ENCODE results near the gene BNIP3. TPM values are rescaled to one million over a fixed set of nuclear protein-coding genes. Genes with fewer than 3 reads are reported as not detected.
A peak's percentile ranks its signal among the peaks of the same experiment; 100 is the strongest.

The BNIP3 gene
- total RNA-seq, 4 donors from 2014 or later = 53.5 to 102 (median 68.3) TPM

DNA sequence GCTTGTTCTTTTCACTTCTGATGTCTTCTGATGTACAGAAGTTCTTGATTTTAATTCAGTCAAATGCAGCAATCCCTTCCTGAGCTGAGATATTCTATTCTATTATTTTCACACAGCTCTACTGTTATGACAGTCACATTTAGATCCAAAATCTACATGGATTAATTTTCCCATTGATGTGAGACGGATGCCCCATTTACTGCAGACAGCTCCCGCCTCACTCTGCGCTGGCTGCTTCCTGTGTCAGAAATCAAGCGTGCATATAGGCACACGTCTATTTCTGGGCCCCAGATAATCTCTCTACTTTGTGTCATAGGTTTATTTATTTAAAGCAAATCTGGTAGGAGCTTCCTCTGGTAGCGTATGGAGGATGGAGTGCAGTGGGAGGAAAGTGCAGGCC, 6.7 kb downstream of the BNIP3 start:
- no peak for ATAC-seq
- no peak overlapping the region for H3K27ac ChIP-seq
- no peaks in the 10 kb centered on the region for H3K9me3 ChIP-seq
- no peak overlapping the region for H3K4me3 ChIP-seq
- WGBS, 2 donors (ENCODE audit: low coverage in 1 of 2) = 77 to 81% methylated on average over 5 of the region's 6 CpGs
- TF ChIP-seq POLR2AphosphoS5 (IDR thresholded peaks at IDR 0.05) (no peak), POLR2A (IDR thresholded peaks at IDR 0.05) (no peak), EP300 (IDR thresholded peaks at IDR 0.05) (no peak)
- TF ChIP-seq, protein P1, sequence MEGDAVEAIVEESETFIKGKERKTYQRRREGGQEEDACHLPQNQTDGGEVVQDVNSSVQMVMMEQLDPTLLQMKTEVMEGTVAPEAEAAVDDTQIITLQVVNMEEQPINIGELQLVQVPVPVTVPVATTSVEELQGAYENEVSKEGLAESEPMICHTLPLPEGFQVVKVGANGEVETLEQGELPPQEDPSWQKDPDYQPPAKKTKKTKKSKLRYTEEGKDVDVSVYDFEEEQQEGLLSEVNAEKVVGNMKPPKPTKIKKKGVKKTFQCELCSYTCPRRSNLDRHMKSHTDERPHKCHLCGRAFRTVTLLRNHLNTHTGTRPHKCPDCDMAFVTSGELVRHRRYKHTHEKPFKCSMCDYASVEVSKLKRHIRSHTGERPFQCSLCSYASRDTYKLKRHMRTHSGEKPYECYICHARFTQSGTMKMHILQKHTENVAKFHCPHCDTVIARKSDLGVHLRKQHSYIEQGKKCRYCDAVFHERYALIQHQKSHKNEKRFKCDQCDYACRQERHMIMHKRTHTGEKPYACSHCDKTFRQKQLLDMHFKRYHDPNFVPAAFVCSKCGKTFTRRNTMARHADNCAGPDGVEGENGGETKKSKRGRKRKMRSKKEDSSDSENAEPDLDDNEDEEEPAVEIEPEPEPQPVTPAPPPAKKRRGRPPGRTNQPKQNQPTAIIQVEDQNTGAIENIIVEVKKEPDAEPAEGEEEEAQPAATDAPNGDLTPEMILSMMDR (IDR thresholded peaks at IDR 0.05) = no peak
- peaks cover 0 to 44% of the 10 kb centered on the region in 2 donors for H3K36me3 ChIP-seq
- peaks cover 0 to 51% (median 2%) of the 10 kb centered on the region in 3 donors for H3K4me1 ChIP-seq
- no peaks in the 10 kb centered on the region for H3K27me3 ChIP-seq

DNA sequence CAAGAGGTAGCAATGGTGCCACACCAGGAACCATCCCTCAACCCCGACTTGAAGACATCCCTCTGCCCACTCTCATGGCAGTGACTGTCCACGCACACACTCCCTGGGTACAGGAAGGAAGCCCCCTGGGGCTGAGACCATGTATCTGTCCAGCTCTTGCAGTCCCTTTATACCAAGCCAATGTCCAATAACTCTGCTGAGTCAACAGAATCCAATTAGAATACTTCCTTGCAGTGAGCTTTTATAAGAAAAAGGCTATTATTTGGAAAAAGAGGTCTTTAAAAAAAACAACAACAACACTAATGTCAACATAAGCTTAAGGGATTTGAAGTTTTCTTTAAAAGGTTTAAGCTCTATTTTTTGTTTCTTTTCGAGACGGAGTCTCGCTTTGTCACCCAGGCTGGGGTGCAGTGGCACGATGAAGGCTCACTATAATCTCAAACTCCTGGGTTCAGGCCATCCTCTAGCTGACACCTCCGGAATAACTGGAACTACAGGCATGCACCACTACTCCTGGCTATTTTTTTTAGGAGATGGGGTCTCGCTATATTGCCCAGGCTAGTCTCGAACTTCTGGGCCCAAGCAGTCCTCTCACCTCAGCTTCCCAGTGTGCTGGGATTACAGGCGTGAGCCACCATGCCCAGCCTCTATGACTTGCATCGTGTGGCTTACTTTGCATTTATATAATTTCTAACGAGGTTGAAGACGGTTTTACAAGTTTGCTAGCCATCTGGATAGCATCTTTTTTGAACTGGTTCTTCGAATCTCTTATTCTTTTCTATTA, 7.5 kb downstream of the BNIP3 start:
- ATAC-seq = no peak
- H3K27ac ChIP-seq = no peak overlapping the region
- H3K4me3 ChIP-seq = no peak overlapping the region
- TF ChIP-seq POLR2AphosphoS5 (IDR thresholded peaks at IDR 0.05) (no peak), EP300 (IDR thresholded peaks at IDR 0.05) (no peak), POLR2A (IDR thresholded peaks at IDR 0.05) (no peak)
- TF ChIP-seq, protein P1 (IDR thresholded peaks at IDR 0.05) = no peak
- H3K9me3 ChIP-seq = no peaks in the 10 kb centered on the region
- peaks cover 0 to 43% (median 2%) of the 10 kb centered on the region in 3 donors for H3K4me1 ChIP-seq
- H3K36me3 ChIP-seq = peaks cover 0 to 52% of the 10 kb centered on the region in 2 donors
- WGBS, 2 donors (ENCODE audit: low coverage in 1 of 2) = 86 to 93% methylated on average over 7 to 11 of the region's 14 CpGs
- no peaks in the 10 kb centered on the region for H3K27me3 ChIP-seq

DNA sequence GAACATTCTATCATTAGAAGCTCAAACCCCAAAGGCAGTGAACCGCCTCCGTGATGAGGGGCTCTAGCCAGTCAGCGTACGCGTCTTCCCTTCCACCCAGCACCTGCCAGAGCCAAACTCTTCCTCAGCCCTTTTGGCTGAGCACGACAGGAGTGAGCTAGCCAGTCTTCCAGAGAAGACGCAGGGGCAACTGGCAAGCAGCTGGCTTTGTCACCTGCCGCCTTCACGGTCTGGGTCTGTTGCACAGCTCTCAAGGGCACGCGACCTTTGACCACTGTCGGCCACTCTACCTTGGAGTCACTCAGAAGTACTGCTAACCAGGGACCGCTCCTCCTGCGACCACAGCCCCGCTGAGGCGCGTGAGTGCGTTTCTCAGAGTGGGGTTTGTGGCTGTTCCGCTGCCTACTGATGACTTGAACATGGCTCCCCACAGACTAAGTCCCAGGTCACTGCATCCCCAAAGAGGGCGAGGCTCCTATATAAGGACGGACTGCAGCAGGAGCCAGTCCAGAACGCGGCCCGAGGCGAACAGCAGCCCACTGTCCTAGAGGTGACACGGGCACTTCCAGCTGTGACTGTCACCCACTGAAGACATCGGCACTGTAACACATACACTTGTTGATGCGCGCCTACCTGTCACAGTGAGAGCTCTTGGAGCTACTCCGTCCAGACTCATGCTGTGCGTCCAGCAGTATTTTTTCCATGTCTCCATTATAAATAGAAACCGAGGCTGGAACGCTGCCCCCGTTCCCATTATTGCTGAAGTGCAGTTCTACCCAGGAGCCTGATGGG, 8.4 kb downstream of the BNIP3 start:
- H3K4me3 ChIP-seq = no peak overlapping the region
- no peaks in the 10 kb centered on the region for H3K9me3 ChIP-seq
- H3K4me1 ChIP-seq = peaks cover 0 to 34% (median 2%) of the 10 kb centered on the region in 3 donors
- no peak for ATAC-seq
- 97% methylated on average over 11 to 12 of the region's 34 CpGs for WGBS, 2 donors (ENCODE audit: low coverage in 1 of 2)
- H3K27ac ChIP-seq = no peak overlapping the region
- H3K27me3 ChIP-seq = no peaks in the 10 kb centered on the region
- TF ChIP-seq, protein P1 (IDR thresholded peaks at IDR 0.05) = no peak
- TF ChIP-seq EP300 (IDR thresholded peaks at IDR 0.05) (no peak), POLR2AphosphoS5 (IDR thresholded peaks at IDR 0.05) (no peak), POLR2A (IDR thresholded peaks at IDR 0.05) (no peak)
- peaks cover 0 to 61% of the 10 kb centered on the region in 2 donors for H3K36me3 ChIP-seq

DNA sequence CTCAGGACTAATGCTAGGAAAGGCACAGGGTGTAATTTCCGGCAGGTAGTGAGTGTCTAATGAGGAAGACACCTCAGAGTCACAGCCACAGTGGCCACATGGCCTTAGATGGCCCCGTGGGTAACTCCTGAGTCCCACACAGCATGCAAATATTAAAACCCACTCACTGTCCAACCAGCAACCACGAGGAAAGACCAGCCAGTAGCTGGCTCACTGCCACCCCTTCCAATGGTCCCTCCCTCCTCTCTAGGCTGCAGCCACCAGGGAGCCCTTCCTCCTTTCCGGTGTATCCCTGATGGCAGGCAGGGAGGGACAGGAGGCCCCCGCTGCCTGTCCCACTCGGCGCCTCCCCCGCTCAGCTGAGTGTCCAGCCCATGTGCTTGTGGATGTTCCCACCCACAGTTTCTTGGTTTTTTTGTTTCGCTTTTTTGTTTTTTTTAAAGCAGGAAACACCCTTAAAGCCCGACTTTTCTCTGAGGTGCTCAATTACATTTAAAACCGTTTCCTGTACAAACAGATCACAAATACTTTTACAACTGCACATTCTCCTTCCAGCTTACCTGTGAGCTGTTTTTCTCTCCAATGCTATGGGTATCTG, 9.2 kb downstream of the BNIP3 start:
- no peak overlapping the region for H3K4me3 ChIP-seq
- H3K27me3 ChIP-seq = no peaks in the 10 kb centered on the region
- H3K4me1 ChIP-seq = peaks cover 0 to 26% (median 2%) of the 10 kb centered on the region in 3 donors
- H3K36me3 ChIP-seq = peaks cover 0 to 61% of the 10 kb centered on the region in 2 donors
- peak; percentile 39 for ATAC-seq
- H3K9me3 ChIP-seq = no peaks in the 10 kb centered on the region
- TF ChIP-seq EP300 (IDR thresholded peaks at IDR 0.05) = no peak
- TF ChIP-seq, protein P1 (IDR thresholded peaks at IDR 0.05) = no peak
- no peak for TF ChIP-seq POLR2A (IDR thresholded peaks at IDR 0.05)
- no peak for TF ChIP-seq POLR2AphosphoS5 (IDR thresholded peaks at IDR 0.05)
- WGBS, 2 donors (ENCODE audit: low coverage in 1 of 2) = 39 to 61% methylated on average over 10 of the region's 11 CpGs
- H3K27ac ChIP-seq = peak overlapping the region in 1 of 4 donors; percentile 11
